ENCODE results near the gene CSTPP1.

CSTPP1 gene

GRCh38 chr11:47164321-47164720 is 227.8 kb downstream of the CSTPP1 start:
- no peak for DNase-seq

- no peak for DNase-seq
Measured at GRCh38 chr11:47165253-47165840, 228.8 kb downstream of the CSTPP1 start.

GRCh38 chr11:47166368-47166767 is 229.8 kb downstream of the CSTPP1 start:
- DNase-seq, result no peak

- no peak for DNase-seq
Measured at GRCh38 chr11:47171061-47171838, 234.7 kb downstream of the CSTPP1 start.

GRCh38 chr11:47171856-47172255 is 235.3 kb downstream of the CSTPP1 start:
- no peak for DNase-seq

- DNase-seq, result no peak
Measured at GRCh38 chr11:47172740-47173336, 236.3 kb downstream of the CSTPP1 start.

GRCh38 chr11:47175746-47176327 is 239.3 kb downstream of the CSTPP1 start:
- DNase-seq, result no peak

GRCh38 chr11:47176328-47177228 is 240.0 kb downstream of the CSTPP1 start, which contains the start of gene ARFGAP2:
Gene ARFGAP2 (minus strand): TSS chr11:47176879. CDS start chr11:47176853, 26 bp downstream.
- DNase-seq, result peak; percentile 98

GRCh38 chr11:47177229-47177845 is 240.8 kb downstream of the CSTPP1 start:
- DNase-seq, result peak; percentile 84

GRCh38 chr11:47177846-47178245 is 241.3 kb downstream of the CSTPP1 start:
- DNase-seq, result no peak

GRCh38 chr11:47178316-47178715 is 241.8 kb downstream of the CSTPP1 start:
- no peak for DNase-seq

GRCh38 chr11:47178737-47179654 is 242.4 kb downstream of the CSTPP1 start:
- DNase-seq, result no peak

- peak; percentile 66 for DNase-seq
Measured at GRCh38 chr11:47179655-47179991, 243.1 kb downstream of the CSTPP1 start.

- no peak for DNase-seq
Measured at GRCh38 chr11:47180006-47180787, 243.6 kb downstream of the CSTPP1 start.

GRCh38 chr11:47181271-47181670 is 244.7 kb downstream of the CSTPP1 start:
- no peak for DNase-seq

- no peak for DNase-seq
Measured at GRCh38 chr11:47182380-47182779, 245.8 kb downstream of the CSTPP1 start.

GRCh38 chr11:47183031-47183856 is 246.7 kb downstream of the CSTPP1 start:
- no peak for DNase-seq

GRCh38 chr11:47183969-47184368 is 247.4 kb downstream of the CSTPP1 start:
- no peak for DNase-seq

- no peak for DNase-seq
Measured at GRCh38 chr11:47184711-47185304, 248.2 kb downstream of the CSTPP1 start.
